PFSK-1 (cell line): ENCODE results near the gene ADAMTSL1.

ENCODE experiments used
- FOXP2 ChIP-seq: optimal IDR thresholded peaks from 2 replicates; pipeline ENCODE3; 2011; ENCODE audit warnings: borderline replicate concordance, control low read depth, inconsistent platforms; ENCODE audit not compliant: insufficient read depth; ENCODE audit errors: extremely low read length, extremely low read depth
- POLR2AphosphoS5 ChIP-seq: IDR thresholded peaks from 2 replicates; pipeline ENCODE4 v1.6.1; 2012; ENCODE audit warnings: low read depth, mild to moderate bottlenecking, control low read depth, low read length, moderate library complexity
- REST ChIP-seq, 2 experiments: IDR thresholded peaks; 2 replicates each; pipeline versions ENCODE4 v1.6.1 to v1.8.0; 2011 to 2012; ENCODE audit warnings: low read depth in 2 of 2, low read length in 2 of 2, control low read depth in 1 of 2, inconsistent platforms in 1 of 2, mild to moderate bottlenecking in 1 of 2, moderate library complexity in 1 of 2; ENCODE audit not compliant: insufficient read depth in 1 of 2
- SIN3A ChIP-seq: IDR thresholded peaks from 2 replicates; pipeline ENCODE4 v1.6.1; 2012; ENCODE audit warnings: mild to moderate bottlenecking, low read length, moderate library complexity, borderline replicate concordance; ENCODE audit not compliant: insufficient read depth
- TAF1 ChIP-seq: IDR thresholded peaks from 2 replicates; pipeline ENCODE4 v1.6.1; 2012; ENCODE audit warnings: low read length, control low read depth, borderline replicate concordance; ENCODE audit not compliant: insufficient read depth

Gene ADAMTSL1

GRCh38 chr9:18926513-18926912 lies 452.6 kb downstream of the ADAMTSL1 start:
- no peak for TF ChIP-seq REST (IDR thresholded peaks at IDR 0.05; ENCODE audit: insufficient read depth in 1 of 2, low read depth in 2 of 2, low read length in 2 of 2)

GRCh38 chr9:18928711-18929110 lies 454.8 kb downstream of the ADAMTSL1 start:
- TF ChIP-seq SIN3A: no peak
- no peak for TF ChIP-seq POLR2AphosphoS5
- no peak for TF ChIP-seq TAF1
- TF ChIP-seq REST (IDR thresholded peaks at IDR 0.05; ENCODE audit: insufficient read depth in 1 of 2, low read depth in 2 of 2, low read length in 2 of 2): no peak
- TF ChIP-seq FOXP2: no peak

GRCh38 chr9:18935541-18935940 lies 461.6 kb downstream of the ADAMTSL1 start:
- TF ChIP-seq POLR2AphosphoS5 (no peak), REST (IDR thresholded peaks at IDR 0.05; ENCODE audit: insufficient read depth in 1 of 2, low read depth in 2 of 2, low read length in 2 of 2) (no peak), TAF1 (no peak), FOXP2 (no peak), SIN3A (no peak)

GRCh38 chr9:18936094-18936871 lies 462.3 kb downstream of the ADAMTSL1 start:
- TF ChIP-seq TAF1 (no peak), SIN3A (no peak), REST (IDR thresholded peaks at IDR 0.05; ENCODE audit: insufficient read depth in 1 of 2, low read depth in 2 of 2, low read length in 2 of 2) (no peak), FOXP2 (no peak), POLR2AphosphoS5 (no peak)

- TF ChIP-seq POLR2AphosphoS5: no peak
- TF ChIP-seq FOXP2: no peak
- no peak for TF ChIP-seq TAF1
- TF ChIP-seq SIN3A: no peak
- TF ChIP-seq REST (IDR thresholded peaks at IDR 0.05; ENCODE audit: insufficient read depth in 1 of 2, low read depth in 2 of 2, low read length in 2 of 2): no peak
Observed at GRCh38 chr9:18939943-18940342, 466.0 kb downstream of the ADAMTSL1 start.
